ENCODE data around the gene ATRAID. TPM values are rescaled to one million over a fixed set of nuclear protein-coding genes. Genes with fewer than 3 reads are reported as not detected.

ATRAID gene
- total RNA-seq, 2 donors from 2014 or later = 101 to 140 TPM

- Histone ChIP-seq H3K4me1 (ENCODE audit: control insufficient read depth, insufficient read depth, low read length) (no peaks in the 10 kb centered on the region), H3K27ac (ENCODE audit: low read depth, low read length) (no peak overlapping the region), H3K9ac (ENCODE audit: extremely low read depth, low read length, poor library complexity, severe bottlenecking) (no peak overlapping the region), H3K27me3 (ENCODE audit: control insufficient read depth, insufficient read depth, low read length, poor library complexity, severe bottlenecking) (no peaks in the 10 kb centered on the region), H3K9me3 (ENCODE audit: control insufficient read depth, low read length) (no peaks in the 10 kb centered on the region), H3K36me3 (ENCODE audit: control insufficient read depth, insufficient read depth, low read length) (peaks cover 95% of the 10 kb centered on the region), H3K4me3 (ENCODE audit: low read length) (no peak overlapping the region)
- no peak overlapping the region for H3K27ac Mint-ChIP-seq
- no peak for TF ChIP-seq CTCF (conservative IDR thresholded peaks at IDR 0.05)
- 93 to 98% methylated on average over 7 to 8 of the region's 8 CpGs for WGBS, 2 experiments (ENCODE audit: insufficient coverage in 1 of 2, insufficient read length in 1 of 2)
- no peaks in the 10 kb centered on the region for H3K9me3 Mint-ChIP-seq
- no peak for DNase-seq
- H3K4me1 Mint-ChIP-seq = no peaks in the 10 kb centered on the region
- no peak overlapping the region for H3K4me3 Mint-ChIP-seq
- peaks cover 92% of the 10 kb centered on the region for H3K36me3 Mint-ChIP-seq (ENCODE audit: low read depth)
- no peaks in the 10 kb centered on the region for H3K27me3 Mint-ChIP-seq (ENCODE audit: insufficient read depth)
Measured at GRCh38 chr2:27238976-27239375, 27.1 kb downstream of the ATRAID start.

GRCh38 chr2:27240406-27240805 is 28.6 kb downstream of the ATRAID start:
- Histone ChIP-seq H3K27me3 (ENCODE audit: control insufficient read depth, insufficient read depth, low read length, poor library complexity, severe bottlenecking) (no peaks in the 10 kb centered on the region), H3K9ac (ENCODE audit: extremely low read depth, low read length, poor library complexity, severe bottlenecking) (no peak overlapping the region), H3K4me3 (ENCODE audit: low read length) (no peak overlapping the region), H3K4me1 (ENCODE audit: control insufficient read depth, insufficient read depth, low read length) (no peaks in the 10 kb centered on the region), H3K27ac (ENCODE audit: low read depth, low read length) (no peak overlapping the region), H3K9me3 (ENCODE audit: control insufficient read depth, low read length) (no peaks in the 10 kb centered on the region), H3K36me3 (ENCODE audit: control insufficient read depth, insufficient read depth, low read length) (peaks cover 94% of the 10 kb centered on the region)
- TF ChIP-seq CTCF (conservative IDR thresholded peaks at IDR 0.05) = no peak
- WGBS, 2 experiments (ENCODE audit: insufficient coverage in 1 of 2, insufficient read length in 1 of 2) = 92 to 100% methylated on average over 3 to 9 of the region's 9 CpGs
- H3K9me3 Mint-ChIP-seq = no peaks in the 10 kb centered on the region
- H3K4me1 Mint-ChIP-seq = no peaks in the 10 kb centered on the region
- H3K27me3 Mint-ChIP-seq (ENCODE audit: insufficient read depth) = no peaks in the 10 kb centered on the region
- peaks cover 83% of the 10 kb centered on the region for H3K36me3 Mint-ChIP-seq (ENCODE audit: low read depth)
- H3K4me3 Mint-ChIP-seq = no peak overlapping the region
- no peak overlapping the region for H3K27ac Mint-ChIP-seq
- no peak for DNase-seq

- Histone ChIP-seq H3K4me3 (ENCODE audit: low read length) (no peak overlapping the region), H3K27me3 (ENCODE audit: control insufficient read depth, insufficient read depth, low read length, poor library complexity, severe bottlenecking) (no peaks in the 10 kb centered on the region), H3K36me3 (ENCODE audit: control insufficient read depth, insufficient read depth, low read length) (peaks cover 79% of the 10 kb centered on the region)
Measured at GRCh38 chr2:27241761-27242613, 30.1 kb downstream of the ATRAID start.

More at GRCh38 chr2:27241761-27242613, 30.1 kb downstream of the ATRAID start:
- DNase-seq = no peak
- Histone ChIP-seq H3K9ac (ENCODE audit: extremely low read depth, low read length, poor library complexity, severe bottlenecking) (no peak overlapping the region), H3K27ac (ENCODE audit: low read depth, low read length) (no peak overlapping the region), H3K9me3 (ENCODE audit: control insufficient read depth, low read length) (no peaks in the 10 kb centered on the region), H3K4me1 (ENCODE audit: control insufficient read depth, insufficient read depth, low read length) (no peaks in the 10 kb centered on the region)
- Mint-ChIP-seq H3K4me3 (no peak overlapping the region), H3K4me1 (no peaks in the 10 kb centered on the region), H3K27ac (no peak overlapping the region), H3K36me3 (ENCODE audit: low read depth) (peaks cover 69% of the 10 kb centered on the region), H3K27me3 (ENCODE audit: insufficient read depth) (no peaks in the 10 kb centered on the region), H3K9me3 (no peaks in the 10 kb centered on the region)
- TF ChIP-seq CTCF (conservative IDR thresholded peaks at IDR 0.05) = no peak
- WGBS, 2 experiments (ENCODE audit: insufficient coverage in 1 of 2, insufficient read length in 1 of 2) = 93 to 94% methylated on average over 15 to 24 of the region's 24 CpGs

All from endodermal cell (in vitro differentiated cells).